Measurements from ENCODE around the gene RANGRF. TPM values are rescaled to one million over a fixed set of nuclear protein-coding genes. Genes with fewer than 3 reads are reported as not detected.
"Not testable (repeated sequence)": the region's sequence is repeated elsewhere in the genome, so short reads cannot be mapped to it uniquely, and the experiment has no call there.

RANGRF gene, protein sequence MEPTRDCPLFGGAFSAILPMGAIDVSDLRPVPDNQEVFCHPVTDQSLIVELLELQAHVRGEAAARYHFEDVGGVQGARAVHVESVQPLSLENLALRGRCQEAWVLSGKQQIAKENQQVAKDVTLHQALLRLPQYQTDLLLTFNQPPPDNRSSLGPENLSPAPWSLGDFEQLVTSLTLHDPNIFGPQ
- total RNA-seq = 36.5 and 37.8 TPM in 2 replicates

GRCh38 chr17:8288336-8289102 is at the start of gene RANGRF:
Gene RANGRF (plus strand): TSS chr17:8288670. CDS start chr17:8288789, 119 bp downstream.
- no peak for DNase-seq (ENCODE audit: low read depth)
- peak within 1 kb of the TSS; percentile 83 for H3K4me3 ChIP-seq (ENCODE audit: low read depth, low read length)
- TF ChIP-seq, protein P1, sequence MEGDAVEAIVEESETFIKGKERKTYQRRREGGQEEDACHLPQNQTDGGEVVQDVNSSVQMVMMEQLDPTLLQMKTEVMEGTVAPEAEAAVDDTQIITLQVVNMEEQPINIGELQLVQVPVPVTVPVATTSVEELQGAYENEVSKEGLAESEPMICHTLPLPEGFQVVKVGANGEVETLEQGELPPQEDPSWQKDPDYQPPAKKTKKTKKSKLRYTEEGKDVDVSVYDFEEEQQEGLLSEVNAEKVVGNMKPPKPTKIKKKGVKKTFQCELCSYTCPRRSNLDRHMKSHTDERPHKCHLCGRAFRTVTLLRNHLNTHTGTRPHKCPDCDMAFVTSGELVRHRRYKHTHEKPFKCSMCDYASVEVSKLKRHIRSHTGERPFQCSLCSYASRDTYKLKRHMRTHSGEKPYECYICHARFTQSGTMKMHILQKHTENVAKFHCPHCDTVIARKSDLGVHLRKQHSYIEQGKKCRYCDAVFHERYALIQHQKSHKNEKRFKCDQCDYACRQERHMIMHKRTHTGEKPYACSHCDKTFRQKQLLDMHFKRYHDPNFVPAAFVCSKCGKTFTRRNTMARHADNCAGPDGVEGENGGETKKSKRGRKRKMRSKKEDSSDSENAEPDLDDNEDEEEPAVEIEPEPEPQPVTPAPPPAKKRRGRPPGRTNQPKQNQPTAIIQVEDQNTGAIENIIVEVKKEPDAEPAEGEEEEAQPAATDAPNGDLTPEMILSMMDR (conservative IDR thresholded peaks at IDR 0.05; ENCODE audit: low read depth, low read length) = no peak

GRCh38 chr17:8243827-8244226 is 44.6 kb upstream of the RANGRF start:
- no peak overlapping the region for H3K4me3 ChIP-seq (ENCODE audit: low read depth, low read length)
- DNase-seq (ENCODE audit: low read depth) = no peak
- TF ChIP-seq, protein P1 (conservative IDR thresholded peaks at IDR 0.05; ENCODE audit: low read depth, low read length) = no peak

GRCh38 chr17:8244768-8245167 is 43.7 kb upstream of the RANGRF start:
- TF ChIP-seq, protein P1 (conservative IDR thresholded peaks at IDR 0.05; ENCODE audit: low read depth, low read length) = no peak

DNA sequence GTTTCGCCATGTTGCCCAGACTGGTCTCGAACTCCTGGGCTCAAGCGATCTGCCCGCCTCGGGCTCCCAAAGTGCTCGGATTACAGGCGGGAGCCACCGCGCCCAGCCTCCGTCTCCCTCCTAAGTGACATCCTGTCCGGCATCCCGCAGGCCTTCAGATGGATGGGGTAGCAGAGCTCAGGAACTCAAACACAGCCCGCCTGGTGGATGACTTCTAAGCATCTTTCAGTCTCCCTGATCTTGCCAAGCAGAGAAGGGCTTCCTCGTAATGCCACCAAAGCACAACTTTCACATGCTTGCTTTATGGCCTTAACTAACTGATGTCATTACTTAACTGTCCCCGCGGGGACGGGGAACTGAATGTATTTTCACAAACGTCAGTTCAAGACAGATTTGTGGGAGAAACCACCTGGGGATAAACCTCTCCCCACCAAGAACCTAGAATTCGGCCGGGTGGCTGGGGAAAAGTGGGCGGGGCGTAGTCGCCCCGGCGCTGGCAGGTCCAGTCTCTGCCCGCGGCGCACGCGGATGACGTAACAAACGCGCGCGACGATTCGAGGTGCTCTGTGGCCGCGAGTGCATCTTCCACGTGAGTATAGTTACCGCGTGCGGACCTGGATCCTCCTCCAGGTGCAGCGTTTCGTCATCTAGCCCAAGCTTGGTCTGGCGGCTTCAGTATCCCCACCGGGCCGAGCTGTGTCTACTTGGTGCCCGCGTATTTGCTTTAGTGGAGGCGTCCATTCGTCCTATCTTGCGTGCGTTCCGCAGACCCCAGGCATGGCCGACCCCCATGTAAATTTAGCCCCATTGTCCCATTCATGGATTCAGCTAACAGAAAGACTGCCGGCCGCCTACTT is 39.5 kb upstream of the RANGRF start, which contains the start of gene PFAS:
Gene PFAS, plus strand, starts transcription at position 539 of the 857 bp plus-strand sequence. CDS start 4,649 bp downstream, outside the sequence.
- peak; percentile 40 for DNase-seq (ENCODE audit: low read depth)
- H3K4me3 ChIP-seq (ENCODE audit: low read depth, low read length) = peak within 1 kb of the TSS; percentile 99
- TF ChIP-seq, protein P1 (conservative IDR thresholded peaks at IDR 0.05; ENCODE audit: low read depth, low read length) = no peak

More at GRCh38 chr17:8244768-8245167, 43.7 kb upstream of the RANGRF start:
- no peak overlapping the region for H3K4me3 ChIP-seq (ENCODE audit: low read depth, low read length)
- DNase-seq (ENCODE audit: low read depth) = no peak

- no peak for DNase-seq (ENCODE audit: low read depth)
- TF ChIP-seq, protein P1 (conservative IDR thresholded peaks at IDR 0.05; ENCODE audit: low read depth, low read length) = no peak
- H3K4me3 ChIP-seq (ENCODE audit: low read depth, low read length) = peak overlapping the region; percentile 99
Measured at GRCh38 chr17:8249621-8250500, 38.6 kb upstream of the RANGRF start.

- DNase-seq (ENCODE audit: low read depth); H3K4me3 ChIP-seq (ENCODE audit: low read depth, low read length): not testable (repeated sequence)
Measured at GRCh38 chr17:8251411-8251810, 37.1 kb upstream of the RANGRF start.

Data from epithelial cell of proximal tubule (primary cell).